ENCODE measurements around the gene CD151.

The CD151 gene

GRCh38 chr11:833114-833791 lies 501 bp downstream of the CD151 start:
- Histone ChIP-seq H3K4me1 (ENCODE audit: control insufficient read depth in 1 of 2, insufficient read depth in 2 of 2, low read length in 2 of 2) (peaks cover 0 to 62% of the 10 kb centered on the region in 2 donors), H3K27me3 (ENCODE audit: low read depth, low read length) (no peaks in the 10 kb centered on the region)

GRCh38 chr11:833849-834311 lies 1.1 kb downstream of the CD151 start:
- Histone ChIP-seq H3K9me3 (ENCODE audit: control insufficient read depth in 1 of 2, low read length in 2 of 2) (no peaks in the 10 kb centered on the region), H3K27ac (ENCODE audit: low read length) (peak overlapping the region; percentile 85), H3K4me1 (ENCODE audit: control insufficient read depth in 1 of 2, insufficient read depth in 2 of 2, low read length in 2 of 2) (peaks cover 0 to 60% of the 10 kb centered on the region in 2 donors)

More at GRCh38 chr11:833114-833791, 501 bp downstream of the CD151 start:
- no peaks in the 10 kb centered on the region for H3K9me3 ChIP-seq (ENCODE audit: control insufficient read depth in 1 of 2, low read length in 2 of 2)
- H3K4me3 ChIP-seq (ENCODE audit: low read depth in 1 of 2, low read length in 2 of 2), result peak overlapping the region; percentile 60 to 77
- H3K27ac ChIP-seq (ENCODE audit: low read length), result peak overlapping the region; percentile 85
- H3K36me3 ChIP-seq (ENCODE audit: control insufficient read depth in 1 of 2, insufficient read depth in 2 of 2, low read length in 2 of 2), result peaks cover 4 to 20% of the 10 kb centered on the region in 2 donors

DNA sequence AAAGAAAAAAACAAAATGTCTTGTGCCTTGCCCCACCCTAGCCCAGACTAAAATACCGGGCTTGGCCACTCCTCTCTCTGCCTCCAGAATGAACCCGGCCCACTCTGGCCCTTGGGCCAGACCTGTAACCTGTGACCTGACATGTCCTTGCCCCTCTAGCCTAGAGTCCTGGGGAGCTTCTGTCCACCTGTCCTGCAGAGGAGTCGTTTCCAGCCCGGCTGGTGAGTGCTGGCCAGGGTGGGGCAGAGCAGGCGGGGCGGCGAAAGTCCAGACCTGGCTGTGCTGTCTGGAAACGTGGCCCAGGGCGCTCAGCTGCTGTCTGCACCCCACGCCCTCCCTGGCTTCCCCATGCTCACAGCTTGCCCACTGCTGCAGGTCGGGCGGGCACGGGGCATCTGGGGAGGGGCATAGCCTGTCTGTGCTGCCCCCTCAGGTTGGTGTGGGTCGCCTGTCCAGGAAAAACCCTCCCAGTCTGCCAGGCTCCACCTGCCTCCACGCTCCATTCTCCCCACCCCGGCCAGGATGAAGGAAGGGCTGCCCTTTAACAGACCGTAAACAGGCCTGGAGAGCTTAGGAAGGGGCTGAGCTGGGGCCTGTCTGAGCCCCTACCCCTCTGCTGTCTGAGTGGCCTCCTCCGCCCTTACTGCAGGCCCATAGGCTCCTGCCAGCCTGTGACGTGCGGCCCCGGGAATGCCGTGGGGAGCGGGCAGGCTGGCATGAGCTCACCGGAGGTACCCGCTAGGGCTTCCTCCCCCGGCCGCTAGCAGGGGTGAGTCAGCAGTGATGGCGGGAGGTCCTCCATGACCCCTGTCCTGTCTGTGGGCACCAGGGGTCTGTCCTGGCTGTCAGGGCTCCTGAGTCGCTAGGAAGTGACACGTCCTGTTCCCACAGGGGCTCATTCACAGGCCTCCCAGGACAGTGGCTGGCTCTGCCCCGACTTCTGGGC lies 1.9 kb downstream of the CD151 start:
- H3K9me3 ChIP-seq (ENCODE audit: control insufficient read depth in 1 of 2, low read length in 2 of 2), result no peaks in the 10 kb centered on the region
- H3K4me3 ChIP-seq (ENCODE audit: low read depth in 1 of 2, low read length in 2 of 2), result peak overlapping the region; percentile 26 to 77
- H3K27me3 ChIP-seq (ENCODE audit: low read depth, low read length), result no peaks in the 10 kb centered on the region
- H3K4me1 ChIP-seq (ENCODE audit: control insufficient read depth in 1 of 2, insufficient read depth in 2 of 2, low read length in 2 of 2), result peaks cover 0 to 57% of the 10 kb centered on the region in 2 donors
- peak overlapping the region; percentile 85 for H3K27ac ChIP-seq (ENCODE audit: low read length)
- H3K36me3 ChIP-seq (ENCODE audit: control insufficient read depth in 1 of 2, insufficient read depth in 2 of 2, low read length in 2 of 2), result peaks cover 6 to 34% of the 10 kb centered on the region in 2 donors

More at GRCh38 chr11:833849-834311, 1.1 kb downstream of the CD151 start:
- H3K4me3 ChIP-seq (ENCODE audit: low read depth in 1 of 2, low read length in 2 of 2), result peak overlapping the region; percentile 60 to 77
- H3K36me3 ChIP-seq (ENCODE audit: control insufficient read depth in 1 of 2, insufficient read depth in 2 of 2, low read length in 2 of 2), result peaks cover 4 to 27% of the 10 kb centered on the region in 2 donors
- no peaks in the 10 kb centered on the region for H3K27me3 ChIP-seq (ENCODE audit: low read depth, low read length)

DNA sequence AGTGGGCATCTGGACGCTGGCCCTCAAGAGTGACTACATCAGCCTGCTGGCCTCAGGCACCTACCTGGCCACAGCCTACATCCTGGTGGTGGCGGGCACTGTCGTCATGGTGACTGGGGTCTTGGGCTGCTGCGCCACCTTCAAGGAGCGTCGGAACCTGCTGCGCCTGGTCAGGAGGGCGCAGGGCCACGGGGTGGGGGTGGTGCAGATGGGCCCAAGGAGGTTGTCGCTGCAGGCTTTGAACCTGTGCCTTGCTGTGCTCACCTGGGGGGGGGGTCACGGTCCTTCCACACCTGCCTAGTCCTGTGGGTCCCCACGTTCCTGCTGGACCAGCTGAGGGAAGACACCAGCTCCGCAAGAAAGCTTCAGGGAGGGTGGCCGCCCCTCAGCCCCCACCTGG lies 3.5 kb downstream of the CD151 start:
- H3K4me1 ChIP-seq (ENCODE audit: control insufficient read depth in 1 of 2, insufficient read depth in 2 of 2, low read length in 2 of 2), result peaks cover 7 to 55% of the 10 kb centered on the region in 2 donors
- H3K36me3 ChIP-seq (ENCODE audit: control insufficient read depth in 1 of 2, insufficient read depth in 2 of 2, low read length in 2 of 2), result peaks cover 10 to 46% of the 10 kb centered on the region in 2 donors
- H3K27me3 ChIP-seq (ENCODE audit: low read depth, low read length), result no peaks in the 10 kb centered on the region

GRCh38 chr11:836700-837099 lies 3.9 kb downstream of the CD151 start:
- H3K36me3 ChIP-seq (ENCODE audit: control insufficient read depth in 1 of 2, insufficient read depth in 2 of 2, low read length in 2 of 2), result peaks cover 10 to 46% of the 10 kb centered on the region in 2 donors
- no peak overlapping the region for H3K27ac ChIP-seq (ENCODE audit: low read length)
- no peaks in the 10 kb centered on the region for H3K9me3 ChIP-seq (ENCODE audit: control insufficient read depth in 1 of 2, low read length in 2 of 2)
- no peak overlapping the region for H3K4me3 ChIP-seq (ENCODE audit: low read depth in 1 of 2, low read length in 2 of 2)
- no peaks in the 10 kb centered on the region for H3K27me3 ChIP-seq (ENCODE audit: low read depth, low read length)
- peaks cover 8 to 55% of the 10 kb centered on the region in 2 donors for H3K4me1 ChIP-seq (ENCODE audit: control insufficient read depth in 1 of 2, insufficient read depth in 2 of 2, low read length in 2 of 2)

More for the DNA sequence above, 3.5 kb downstream of the CD151 start:
- Histone ChIP-seq H3K4me3 (ENCODE audit: low read depth in 1 of 2, low read length in 2 of 2) (no peak overlapping the region), H3K9me3 (ENCODE audit: control insufficient read depth in 1 of 2, low read length in 2 of 2) (no peaks in the 10 kb centered on the region), H3K27ac (ENCODE audit: low read length) (no peak overlapping the region)

DNA sequence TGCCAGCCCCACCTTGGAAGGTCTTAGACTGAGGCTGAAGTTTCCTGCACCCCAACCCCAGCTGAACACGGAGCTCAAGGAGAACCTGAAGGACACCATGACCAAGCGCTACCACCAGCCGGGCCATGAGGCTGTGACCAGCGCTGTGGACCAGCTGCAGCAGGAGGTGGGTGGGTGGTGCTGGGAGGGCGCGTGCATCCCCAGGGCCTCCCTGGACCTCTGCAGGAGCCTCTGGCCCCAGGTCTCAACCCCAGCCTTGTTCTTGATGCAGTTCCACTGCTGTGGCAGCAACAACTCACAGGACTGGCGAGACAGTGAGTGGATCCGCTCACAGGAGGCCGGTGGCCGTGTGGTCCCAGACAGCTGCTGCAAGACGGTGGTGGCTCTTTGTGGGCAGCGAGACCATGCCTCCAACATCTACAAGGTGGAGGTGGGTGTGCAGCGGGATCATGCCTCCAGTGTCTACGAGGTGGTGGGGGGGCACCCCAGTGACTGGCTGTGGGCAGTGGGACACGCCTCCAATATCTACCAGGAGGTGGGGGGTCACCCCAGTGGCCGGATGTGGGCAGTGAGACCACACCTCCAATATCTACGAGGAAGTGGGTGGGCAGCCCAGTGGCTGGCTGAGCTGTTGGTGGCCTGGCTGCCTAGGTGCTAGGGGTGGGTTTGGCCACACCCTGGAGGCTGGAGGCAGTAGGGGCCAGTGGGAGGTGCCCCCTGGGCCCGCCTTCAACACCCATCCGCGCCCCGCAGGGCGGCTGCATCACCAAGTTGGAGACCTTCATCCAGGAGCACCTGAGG lies 4.6 kb downstream of the CD151 start:
- H3K27ac ChIP-seq (ENCODE audit: low read length), result no peak overlapping the region
- H3K4me1 ChIP-seq (ENCODE audit: control insufficient read depth in 1 of 2, insufficient read depth in 2 of 2, low read length in 2 of 2), result peaks cover 8 to 48% of the 10 kb centered on the region in 2 donors
- H3K36me3 ChIP-seq (ENCODE audit: control insufficient read depth in 1 of 2, insufficient read depth in 2 of 2, low read length in 2 of 2), result peaks cover 10 to 46% of the 10 kb centered on the region in 2 donors

GRCh38 chr11:837990-838307 lies 5.2 kb downstream of the CD151 start:
- Histone ChIP-seq H3K4me1 (ENCODE audit: control insufficient read depth in 1 of 2, insufficient read depth in 2 of 2, low read length in 2 of 2) (peaks cover 8 to 46% of the 10 kb centered on the region in 2 donors), H3K4me3 (ENCODE audit: low read depth in 1 of 2, low read length in 2 of 2) (no peak overlapping the region), H3K27ac (ENCODE audit: low read length) (no peak overlapping the region), H3K36me3 (ENCODE audit: control insufficient read depth in 1 of 2, insufficient read depth in 2 of 2, low read length in 2 of 2) (peaks cover 10 to 46% of the 10 kb centered on the region in 2 donors), H3K9me3 (ENCODE audit: control insufficient read depth in 1 of 2, low read length in 2 of 2) (no peaks in the 10 kb centered on the region), H3K27me3 (ENCODE audit: low read depth, low read length) (no peaks in the 10 kb centered on the region)

More for the DNA sequence above, 4.6 kb downstream of the CD151 start:
- Histone ChIP-seq H3K4me3 (ENCODE audit: low read depth in 1 of 2, low read length in 2 of 2) (no peak overlapping the region), H3K9me3 (ENCODE audit: control insufficient read depth in 1 of 2, low read length in 2 of 2) (no peaks in the 10 kb centered on the region), H3K27me3 (ENCODE audit: low read depth, low read length) (no peaks in the 10 kb centered on the region)

DNA sequence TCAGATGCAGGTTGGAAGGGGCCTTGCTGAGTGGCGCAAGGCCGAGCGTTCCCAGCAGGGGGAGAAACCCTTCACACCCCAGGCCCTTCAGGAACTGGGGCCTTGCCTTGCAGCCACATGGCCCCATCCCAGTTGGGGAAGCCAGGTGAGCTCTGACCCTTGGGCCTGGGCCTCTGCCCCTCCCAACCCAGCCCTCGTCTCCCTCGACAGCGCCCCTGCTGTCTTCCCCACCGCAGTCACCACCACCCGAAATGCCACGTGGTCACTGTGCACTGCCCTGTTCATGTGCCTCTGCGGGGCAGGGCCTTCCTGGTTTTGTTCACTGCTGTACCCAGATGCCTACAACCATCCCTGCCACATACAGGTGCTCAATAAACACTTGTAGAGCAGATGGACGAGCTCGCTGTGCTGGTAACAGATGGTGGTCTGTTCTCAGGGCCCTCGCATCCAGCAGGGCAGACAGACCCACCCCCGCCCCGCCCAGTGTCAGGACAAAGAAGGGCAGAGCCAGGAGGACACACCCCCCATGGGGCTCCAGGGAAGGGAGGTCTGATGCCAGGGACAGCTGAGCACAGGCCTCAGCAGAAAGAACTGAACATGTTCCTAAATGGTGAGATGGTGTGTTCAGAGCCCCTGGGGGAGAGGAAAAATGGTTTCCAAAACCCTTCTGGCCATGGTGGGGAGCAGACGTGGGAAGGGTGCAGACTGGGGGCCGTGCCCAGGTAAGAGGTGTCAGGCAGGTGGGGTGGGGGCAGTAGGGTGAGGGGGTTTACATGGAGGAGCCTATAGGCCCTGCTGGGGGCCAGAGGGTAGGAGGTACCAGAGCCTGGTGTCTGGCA lies 5.9 kb downstream of the CD151 start:
- H3K27ac ChIP-seq (ENCODE audit: low read length), result no peak overlapping the region

GRCh38 chr11:839280-839623 lies 6.5 kb downstream of the CD151 start:
- Histone ChIP-seq H3K27ac (ENCODE audit: low read length) (no peak overlapping the region), H3K27me3 (ENCODE audit: low read depth, low read length) (no peaks in the 10 kb centered on the region), H3K9me3 (ENCODE audit: control insufficient read depth in 1 of 2, low read length in 2 of 2) (no peaks in the 10 kb centered on the region), H3K36me3 (ENCODE audit: control insufficient read depth in 1 of 2, insufficient read depth in 2 of 2, low read length in 2 of 2) (peaks cover 10 to 46% of the 10 kb centered on the region in 2 donors), H3K4me1 (ENCODE audit: control insufficient read depth in 1 of 2, insufficient read depth in 2 of 2, low read length in 2 of 2) (peaks cover 8 to 48% of the 10 kb centered on the region in 2 donors), H3K4me3 (ENCODE audit: low read depth in 1 of 2, low read length in 2 of 2) (no peak overlapping the region)

More for the DNA sequence above, 5.9 kb downstream of the CD151 start:
- Histone ChIP-seq H3K4me3 (ENCODE audit: low read depth in 1 of 2, low read length in 2 of 2) (no peak overlapping the region), H3K9me3 (ENCODE audit: control insufficient read depth in 1 of 2, low read length in 2 of 2) (no peaks in the 10 kb centered on the region), H3K4me1 (ENCODE audit: control insufficient read depth in 1 of 2, insufficient read depth in 2 of 2, low read length in 2 of 2) (peaks cover 8 to 47% of the 10 kb centered on the region in 2 donors), H3K27me3 (ENCODE audit: low read depth, low read length) (no peaks in the 10 kb centered on the region), H3K36me3 (ENCODE audit: control insufficient read depth in 1 of 2, insufficient read depth in 2 of 2, low read length in 2 of 2) (peaks cover 10 to 46% of the 10 kb centered on the region in 2 donors)

DNA sequence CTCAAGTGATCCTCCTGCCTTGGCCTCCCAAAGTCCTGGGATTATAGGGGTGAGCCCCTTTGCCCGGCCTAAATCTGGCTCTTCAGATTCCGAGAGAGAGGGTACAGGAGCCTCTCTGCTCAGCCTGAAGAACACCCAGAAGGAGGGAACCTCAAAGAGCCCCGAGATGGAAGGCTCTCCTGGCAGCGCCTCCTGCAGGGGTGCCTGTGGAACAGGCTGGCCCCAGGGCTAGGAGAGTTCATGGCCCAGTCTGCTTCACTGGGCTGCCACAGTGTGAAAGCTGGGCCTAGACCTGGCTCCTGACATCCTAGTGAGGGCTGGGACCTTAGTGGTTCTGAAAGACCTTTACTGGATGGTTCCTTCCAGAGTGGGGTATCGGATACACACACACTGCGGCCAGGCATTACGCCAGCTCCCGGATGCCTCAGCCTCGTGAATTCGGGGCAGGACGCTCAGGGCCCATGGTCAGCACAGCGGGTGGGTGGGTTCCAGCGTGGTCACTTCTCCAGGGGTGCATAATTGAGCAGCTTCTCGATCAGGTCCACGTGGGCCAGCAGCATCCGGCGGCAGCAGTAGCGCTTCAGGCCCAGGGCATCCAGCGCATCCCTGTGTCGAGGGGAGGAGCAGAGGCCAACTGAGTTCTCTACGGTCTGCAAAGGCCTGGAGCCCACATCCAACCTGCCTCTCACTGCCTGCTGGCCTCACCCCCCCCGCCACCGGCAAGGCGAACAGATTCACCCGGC lies 7.3 kb downstream of the CD151 start:
- no peak overlapping the region for H3K27ac ChIP-seq (ENCODE audit: low read length)
- H3K4me3 ChIP-seq (ENCODE audit: low read depth in 1 of 2, low read length in 2 of 2), result peak overlapping the region in 1 of 2 donors; percentile 99
- no peaks in the 10 kb centered on the region for H3K9me3 ChIP-seq (ENCODE audit: control insufficient read depth in 1 of 2, low read length in 2 of 2)
- H3K27me3 ChIP-seq (ENCODE audit: low read depth, low read length), result no peaks in the 10 kb centered on the region
- H3K36me3 ChIP-seq (ENCODE audit: control insufficient read depth in 1 of 2, insufficient read depth in 2 of 2, low read length in 2 of 2), result peaks cover 10 to 46% of the 10 kb centered on the region in 2 donors
- peaks cover 11 to 48% of the 10 kb centered on the region in 2 donors for H3K4me1 ChIP-seq (ENCODE audit: control insufficient read depth in 1 of 2, insufficient read depth in 2 of 2, low read length in 2 of 2)

All from muscle layer of duodenum (tissue), 2 donors.